HG03354 (cell line): Measurements from ENCODE around the gene LRMDA.

Source experiments
- ATAC-seq: cut with Tn5 transposase; IDR thresholded peaks from one replicate; pipeline ENCODE4 v1.9.1; 2021; ENCODE audit warnings: mild to moderate bottlenecking; ENCODE audit not compliant: unreplicated experiment, poor library complexity, severe bottlenecking

LRMDA gene

GRCh38 chr10:75418293-75418692 lies 13.1 kb upstream of the LRMDA start:
- ATAC-seq: no peak

DNA sequence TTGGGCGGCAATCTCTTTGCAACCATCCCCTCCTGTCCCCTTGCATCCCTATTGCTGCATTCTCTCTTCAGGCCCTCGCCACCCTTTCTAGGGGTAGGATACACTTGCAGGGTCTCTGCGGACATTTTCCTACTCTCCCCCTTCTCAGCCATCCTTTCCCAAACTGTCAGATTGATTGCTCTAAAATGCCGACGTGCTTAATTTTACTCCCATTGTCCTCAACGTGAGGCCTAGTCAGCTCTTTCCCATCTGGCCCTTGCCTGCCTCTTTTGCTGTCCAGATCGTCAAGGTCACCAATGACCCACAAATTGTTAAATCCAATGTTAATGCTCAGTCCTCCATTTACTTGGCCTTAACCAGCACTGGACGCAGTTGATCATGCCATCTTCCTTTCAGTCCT lies 12.7 kb upstream of the LRMDA start:
- ATAC-seq: no peak

- no peak for ATAC-seq
Measured at GRCh38 chr10:75422913-75423312, 8.5 kb upstream of the LRMDA start.

DNA sequence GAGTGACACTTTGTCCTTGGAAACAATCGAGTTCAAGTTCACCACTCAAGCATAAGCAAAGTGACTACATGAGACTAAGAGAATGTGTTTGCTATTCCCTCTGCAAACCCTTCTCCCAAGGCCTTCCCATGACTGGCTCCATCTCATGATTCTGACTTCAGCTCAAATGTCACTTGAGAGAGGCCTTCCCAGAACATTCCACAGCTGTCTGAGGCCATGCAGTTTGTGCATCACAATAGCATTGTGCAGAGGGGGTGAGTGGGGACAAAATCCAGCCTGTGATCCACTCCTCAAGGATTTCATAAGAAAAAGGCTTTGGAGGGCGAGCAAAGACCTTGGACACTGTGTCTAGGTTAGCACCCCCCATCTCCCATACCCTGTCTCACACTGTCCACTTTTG lies 6.9 kb upstream of the LRMDA start:
- ATAC-seq: no peak

- no peak for ATAC-seq
Measured at GRCh38 chr10:75425291-75426079, 5.9 kb upstream of the LRMDA start.

DNA sequence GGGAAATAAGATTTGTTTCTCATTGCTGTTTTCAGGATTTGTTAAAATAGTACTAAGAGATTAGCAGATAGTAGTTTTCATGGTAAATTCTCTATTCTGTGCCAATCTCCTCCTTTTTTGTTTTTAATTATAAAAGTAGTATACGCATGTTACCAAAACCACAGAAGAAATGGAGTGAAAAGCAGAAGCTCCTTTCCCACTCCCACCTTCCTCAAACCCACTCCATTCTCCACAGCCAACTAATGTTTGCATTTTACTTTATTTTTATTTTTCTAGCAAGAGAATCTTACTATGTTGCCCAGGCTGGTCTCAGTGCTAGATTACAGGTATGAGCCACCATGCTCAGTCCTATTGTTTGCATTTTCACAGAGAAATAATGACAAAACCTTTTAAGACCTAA lies 4.5 kb upstream of the LRMDA start:
- ATAC-seq: no peak

GRCh38 chr10:75427951-75428350 lies 3.5 kb upstream of the LRMDA start:
- no peak for ATAC-seq

DNA sequence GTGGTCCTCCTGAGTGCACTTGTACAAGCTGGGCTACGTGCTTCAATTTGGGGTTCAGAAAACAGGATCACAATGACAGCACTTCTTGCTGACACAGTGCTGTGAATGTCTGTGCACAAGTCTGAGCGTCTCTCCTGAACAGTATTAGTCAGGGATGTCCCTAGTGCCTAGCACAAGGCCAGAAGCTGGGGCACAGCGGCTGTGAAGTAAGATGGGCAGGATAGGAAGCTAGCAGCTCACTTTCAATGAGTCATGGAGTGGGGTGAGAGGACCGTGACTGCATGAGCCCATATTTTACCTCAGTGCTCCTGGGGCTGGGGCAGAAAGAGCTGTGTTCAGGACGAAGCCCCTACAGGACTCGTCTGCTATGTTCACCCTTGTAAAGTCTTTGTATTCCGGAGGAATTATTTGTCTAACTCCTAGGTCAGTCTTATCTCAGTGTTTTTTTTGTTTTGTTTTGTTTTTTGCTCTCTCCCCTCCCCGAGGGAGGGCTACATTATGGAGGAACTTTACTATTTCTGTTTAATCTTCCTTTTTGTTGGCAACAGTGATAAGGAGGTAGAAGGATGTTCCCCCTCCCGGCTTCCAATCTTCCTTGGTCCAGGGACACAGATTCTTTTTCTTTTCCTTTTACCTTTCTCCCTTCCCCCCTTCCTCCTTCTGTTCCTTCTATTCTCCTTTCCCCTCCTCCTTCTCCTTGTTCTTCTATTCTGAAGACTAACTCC lies 2.8 kb upstream of the LRMDA start:
- no peak for ATAC-seq

- no peak for ATAC-seq
Measured at GRCh38 chr10:75429159-75429827, 2.1 kb upstream of the LRMDA start.

GRCh38 chr10:75430000-75430763 lies 1.2 kb upstream of the LRMDA start:
- no peak for ATAC-seq

GRCh38 chr10:75432176-75432575 lies 752 bp downstream of the LRMDA start:
- ATAC-seq: no peak

DNA sequence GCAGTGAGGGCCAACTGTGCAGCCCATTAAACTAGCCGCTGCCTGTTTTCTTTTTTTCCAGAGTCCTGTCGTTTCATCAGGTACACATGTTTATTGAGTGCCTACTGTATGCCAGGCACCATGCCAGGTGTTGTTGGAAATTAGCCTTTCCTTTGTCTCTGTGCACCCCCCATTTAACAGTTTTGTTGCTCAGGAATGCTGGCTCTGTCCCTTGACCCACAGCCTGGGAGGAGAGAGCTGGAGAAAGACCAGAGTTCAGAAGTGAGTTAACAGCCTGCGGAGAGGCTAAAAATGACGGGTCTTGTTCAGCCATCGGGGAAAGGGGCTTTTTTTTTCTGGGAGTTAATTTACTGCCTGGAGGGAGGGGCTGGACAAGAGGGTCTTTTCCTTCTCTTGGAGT lies 1.3 kb downstream of the LRMDA start:
- no peak for ATAC-seq

DNA sequence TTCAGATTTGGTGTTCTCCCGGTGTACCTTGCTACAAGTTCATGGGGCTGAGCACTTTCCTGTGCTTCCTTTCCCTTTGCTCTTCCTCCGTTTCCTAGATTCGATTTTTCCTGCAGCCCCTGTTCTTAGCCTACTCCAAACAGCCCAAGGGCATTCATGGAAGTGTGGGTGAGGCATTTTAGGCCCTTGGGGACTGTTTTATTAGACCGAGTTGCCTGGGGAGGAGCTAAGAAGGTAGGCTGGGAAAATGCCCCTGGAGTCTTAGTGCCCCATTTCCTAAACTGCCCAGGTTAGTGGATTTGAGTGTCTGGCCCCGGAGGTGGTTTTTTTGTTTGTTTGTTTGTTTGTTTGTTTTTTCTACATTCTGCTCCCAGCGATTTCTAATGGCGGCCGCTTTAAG lies 1.8 kb downstream of the LRMDA start:
- ATAC-seq: no peak

DNA sequence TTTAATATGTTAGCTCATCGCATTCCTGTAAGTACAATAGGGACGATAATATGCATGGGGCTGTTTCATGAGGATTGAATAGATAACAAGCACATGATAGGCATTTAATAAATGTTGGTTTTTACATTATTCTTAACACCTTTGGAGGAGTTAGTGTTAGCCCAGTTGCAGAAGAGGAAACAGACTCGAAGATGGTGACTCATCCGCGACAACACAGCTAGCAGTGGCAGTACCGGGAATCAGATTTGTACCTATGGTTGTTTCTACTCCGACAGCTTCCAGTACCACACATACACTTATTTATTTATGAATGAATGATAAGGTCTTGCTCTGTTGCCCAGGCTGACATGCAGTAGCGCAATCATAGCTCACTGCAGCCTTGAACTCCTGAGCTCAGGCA lies 2.9 kb downstream of the LRMDA start:
- ATAC-seq: no peak

GRCh38 chr10:75435291-75435690 lies 3.9 kb downstream of the LRMDA start:
- ATAC-seq: no peak

DNA sequence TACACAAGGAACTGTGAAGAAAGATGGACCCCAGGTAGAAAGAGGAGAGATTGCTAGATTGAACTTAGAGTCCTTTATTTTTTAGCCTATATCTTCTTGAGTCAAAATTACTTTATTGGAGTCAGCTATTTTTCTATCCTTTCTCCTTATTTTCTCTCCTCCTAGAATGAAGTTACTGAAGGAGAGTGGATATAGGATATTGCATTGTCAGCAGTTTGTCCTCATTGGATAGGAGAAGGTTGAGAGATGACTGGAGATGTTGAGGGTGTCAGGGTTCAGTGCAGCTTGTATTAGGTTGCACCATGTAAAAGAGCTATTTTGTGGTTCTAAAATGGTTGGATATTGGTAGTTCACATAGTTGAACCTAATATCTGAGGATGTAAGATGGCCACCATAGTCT lies 5.5 kb downstream of the LRMDA start:
- no peak for ATAC-seq

- no peak for ATAC-seq
Measured at GRCh38 chr10:75437693-75438092, 6.3 kb downstream of the LRMDA start.

DNA sequence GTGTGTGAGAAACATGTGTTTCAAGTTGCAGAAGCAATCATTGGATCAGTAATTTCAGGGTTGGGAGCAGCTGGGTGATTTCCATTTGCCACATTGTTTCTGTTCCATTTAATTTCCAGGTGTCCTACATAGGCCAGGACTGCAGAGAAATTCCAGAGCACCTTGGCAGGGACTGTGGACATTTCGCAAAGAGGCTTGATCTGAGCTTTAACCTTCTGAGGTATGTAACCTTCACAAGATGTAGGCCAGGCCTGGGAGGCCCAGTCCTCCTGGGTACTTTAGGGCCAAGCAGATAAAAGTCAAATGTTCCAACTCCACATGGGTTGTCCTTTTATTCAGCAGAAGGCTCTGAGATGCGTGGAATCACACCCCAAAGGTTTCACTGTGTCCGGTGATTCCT lies 6.9 kb downstream of the LRMDA start:
- no peak for ATAC-seq

DNA sequence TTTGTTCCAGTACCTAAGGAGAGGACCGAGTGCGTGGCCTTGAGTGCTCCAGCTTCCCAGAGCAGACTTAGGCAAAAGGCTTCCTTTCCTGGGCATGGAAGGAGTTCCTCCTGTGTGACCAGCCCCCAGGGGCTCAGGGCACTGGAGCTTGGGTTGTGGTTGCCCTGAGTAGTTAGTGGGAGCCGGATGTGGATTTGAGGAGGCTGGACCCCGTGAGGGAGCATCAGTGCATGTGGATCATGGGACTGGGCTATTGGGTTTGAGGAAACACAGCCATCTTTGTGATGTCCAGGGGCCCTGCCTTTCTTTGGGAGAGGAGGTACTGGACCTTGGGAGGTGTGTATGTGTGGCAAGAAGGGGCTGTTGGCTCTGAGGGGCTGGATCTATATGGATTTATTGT lies 8.4 kb downstream of the LRMDA start:
- ATAC-seq: no peak

DNA sequence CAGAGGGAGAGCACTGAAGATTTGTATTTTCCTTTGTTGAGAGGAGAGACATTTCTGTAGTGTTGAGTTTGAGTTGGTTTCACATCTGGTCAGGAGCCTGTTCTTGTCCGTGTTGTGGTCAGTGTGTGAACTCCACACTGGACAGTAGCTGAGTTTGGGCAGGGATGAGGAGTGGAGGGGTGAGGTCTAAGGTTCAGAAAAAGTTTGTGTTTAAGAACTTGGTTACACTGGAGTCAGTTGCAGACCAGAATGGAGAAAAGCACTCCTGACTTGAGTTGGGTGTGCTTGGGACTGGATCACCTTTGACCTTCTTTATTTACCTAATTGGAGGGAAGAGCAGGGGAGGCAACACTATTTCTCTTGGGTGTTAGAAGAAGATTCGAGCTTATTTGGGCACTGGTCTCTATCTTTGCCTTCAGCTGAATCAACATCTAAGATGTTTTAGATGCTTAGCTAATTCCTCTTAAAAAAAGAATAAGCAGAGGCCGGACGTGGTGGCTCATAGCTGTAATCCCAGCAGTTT lies 8.9 kb downstream of the LRMDA start:
- no peak for ATAC-seq
